HCT116 (cell line): ENCODE results near the gene MYL6B.

Experiments used
- CBX3 ChIP-seq: IDR thresholded peaks from 2 replicates; pipeline ENCODE4 v1.6.1; 2012; ENCODE audit warnings: low read depth
- CEBPB ChIP-seq: IDR thresholded peaks from 2 replicates; pipeline ENCODE4 v1.6.1; 2012; ENCODE audit warnings: low read depth
- EZH2 ChIP-seq: fragments of 200-600 bp; sonication (generic); IDR thresholded peaks from 2 replicates; pipeline ENCODE4 v1.6.1; 2017; ENCODE audit warnings: antibody characterized with exemption, mixed run types
- EZH2phosphoT487 ChIP-seq: fragments of 200-600 bp; IDR thresholded peaks from 2 replicates; pipeline ENCODE4 v1.6.1; 2018; ENCODE audit warnings: antibody characterized with exemption, borderline replicate concordance
- POLR2AphosphoS5 ChIP-seq: IDR thresholded peaks from 2 replicates; pipeline ENCODE4 v1.6.1; 2011; ENCODE audit warnings: mild to moderate bottlenecking, low read depth, low read length, moderate library complexity
- RAD21 ChIP-seq: IDR thresholded peaks from 2 replicates; pipeline ENCODE4 v1.6.1; 2012; ENCODE audit warnings: low read depth, mild to moderate bottlenecking
- YY1 ChIP-seq: IDR thresholded peaks from 2 replicates; pipeline ENCODE4 v1.6.1; 2011; ENCODE audit warnings: low read length, low read depth, moderate library complexity, mild to moderate bottlenecking; ENCODE audit not compliant: insufficient replicate concordance; ENCODE audit errors: extremely low read depth
- ZNF274 ChIP-seq: fragments of 200-500 bp; sonication (Bioruptor generic); IDR thresholded peaks from 2 replicates; pipeline ENCODE4 v1.6.1; 2014; ENCODE audit warnings: mild to moderate bottlenecking, low read depth, low read length, inconsistent platforms
- TF ChIP-seq, protein P1 (sequence below), 3 experiments: fragments of 200-600 bp in 1 of 3; sonication (generic) in 1 of 3; IDR thresholded peaks in 2 of 3; conservative IDR thresholded peaks in 1 of 3; 2 replicates each; pipeline ENCODE4 v1.5.1; 2012 to 2017; ENCODE audit warnings: low read depth in 2 of 3, low read length in 2 of 3, antibody characterized with exemption in 1 of 3, borderline replicate concordance in 1 of 3, control low read depth in 1 of 3, mild to moderate bottlenecking in 1 of 3, mixed read lengths in 1 of 3, mixed run types in 1 of 3, moderate library complexity in 1 of 3; ENCODE audit not compliant: insufficient read depth in 1 of 3
- TF ChIP-seq, protein P2 (sequence below): IDR thresholded peaks from 2 replicates; pipeline ENCODE4 v1.6.1; 2012

DNA sequence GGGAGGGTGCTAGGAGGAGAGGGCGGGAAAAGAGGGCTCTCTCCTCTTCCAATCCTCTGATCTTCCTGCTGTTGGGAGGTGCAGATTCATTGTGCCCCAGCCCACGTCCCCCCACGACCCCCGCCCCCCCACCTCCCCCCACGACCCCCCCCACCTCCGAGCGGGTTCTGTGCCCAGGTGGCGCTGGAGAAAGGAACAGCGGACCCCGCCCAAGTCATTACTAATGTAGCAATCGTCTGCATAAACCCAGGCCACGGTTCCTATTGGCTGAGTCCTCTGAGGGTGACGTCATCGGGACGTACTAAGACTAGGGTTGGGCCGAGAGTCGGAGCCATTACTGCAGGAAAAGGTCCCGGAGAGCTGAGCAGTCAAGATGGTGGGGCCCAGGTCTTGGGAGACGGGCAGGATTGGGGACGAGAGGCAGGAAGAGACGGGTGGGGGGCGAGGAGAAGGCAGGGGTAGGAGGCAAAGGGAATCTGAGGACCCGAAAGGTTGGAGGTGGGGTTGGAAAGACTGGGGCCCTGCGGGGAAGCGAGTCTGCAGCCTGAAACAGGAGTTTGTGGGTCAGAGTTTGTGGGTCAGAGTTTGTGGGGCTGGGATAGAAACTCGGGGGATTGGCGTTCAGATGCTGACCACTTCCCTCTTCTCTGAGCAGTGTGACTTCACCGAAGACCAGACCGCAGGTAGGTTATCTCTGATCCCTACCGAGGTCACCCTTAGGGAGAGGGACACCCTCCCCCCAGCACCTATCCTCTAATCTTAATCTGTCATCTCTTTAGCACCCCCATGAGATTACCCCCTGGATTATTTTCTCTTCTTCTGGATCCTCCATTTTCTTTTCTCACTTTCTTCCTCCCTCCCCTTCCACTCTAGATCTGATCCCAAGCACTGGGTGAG, 5.9 kb downstream of the MYL6B start, which contains the start of gene MYL6:
- TF ChIP-seq POLR2AphosphoS5 (peak; percentile 100), CBX3 (no peak), ZNF274 (no peak), RAD21 (no peak), EZH2phosphoT487 (no peak), YY1 (peak; percentile 94), CEBPB (no peak), EZH2 (no peak)
- TF ChIP-seq, protein P1, sequence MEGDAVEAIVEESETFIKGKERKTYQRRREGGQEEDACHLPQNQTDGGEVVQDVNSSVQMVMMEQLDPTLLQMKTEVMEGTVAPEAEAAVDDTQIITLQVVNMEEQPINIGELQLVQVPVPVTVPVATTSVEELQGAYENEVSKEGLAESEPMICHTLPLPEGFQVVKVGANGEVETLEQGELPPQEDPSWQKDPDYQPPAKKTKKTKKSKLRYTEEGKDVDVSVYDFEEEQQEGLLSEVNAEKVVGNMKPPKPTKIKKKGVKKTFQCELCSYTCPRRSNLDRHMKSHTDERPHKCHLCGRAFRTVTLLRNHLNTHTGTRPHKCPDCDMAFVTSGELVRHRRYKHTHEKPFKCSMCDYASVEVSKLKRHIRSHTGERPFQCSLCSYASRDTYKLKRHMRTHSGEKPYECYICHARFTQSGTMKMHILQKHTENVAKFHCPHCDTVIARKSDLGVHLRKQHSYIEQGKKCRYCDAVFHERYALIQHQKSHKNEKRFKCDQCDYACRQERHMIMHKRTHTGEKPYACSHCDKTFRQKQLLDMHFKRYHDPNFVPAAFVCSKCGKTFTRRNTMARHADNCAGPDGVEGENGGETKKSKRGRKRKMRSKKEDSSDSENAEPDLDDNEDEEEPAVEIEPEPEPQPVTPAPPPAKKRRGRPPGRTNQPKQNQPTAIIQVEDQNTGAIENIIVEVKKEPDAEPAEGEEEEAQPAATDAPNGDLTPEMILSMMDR (IDR thresholded peaks at IDR 0.05 in 2 of 3, conservative IDR thresholded peaks at IDR 0.05 in 1 of 3; ENCODE audit: borderline replicate concordance in 1 of 3, insufficient read depth in 1 of 3, low read depth in 2 of 3, low read length in 2 of 3) = no peak
- TF ChIP-seq, protein P2, sequence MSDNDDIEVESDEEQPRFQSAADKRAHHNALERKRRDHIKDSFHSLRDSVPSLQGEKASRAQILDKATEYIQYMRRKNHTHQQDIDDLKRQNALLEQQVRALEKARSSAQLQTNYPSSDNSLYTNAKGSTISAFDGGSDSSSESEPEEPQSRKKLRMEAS = no peak
